GM12892 (cell line): Measurements from ENCODE around the gene SPTB.

Source experiments
- POLR2A ChIP-seq: IDR thresholded peaks from 2 replicates; pipeline ENCODE4 v1.6.1; 2011; ENCODE audit warnings: low read depth, low read length, control low read depth
- POLR2AphosphoS5 ChIP-seq: IDR thresholded peaks from 2 replicates; pipeline ENCODE4 v1.6.1; 2011; ENCODE audit warnings: low read depth, low read length, control low read depth
- TAF1 ChIP-seq: IDR thresholded peaks from 2 replicates; pipeline ENCODE4 v1.6.1; 2011; ENCODE audit warnings: low read depth, mild to moderate bottlenecking, control low read depth, low read length, borderline replicate concordance

DNA sequence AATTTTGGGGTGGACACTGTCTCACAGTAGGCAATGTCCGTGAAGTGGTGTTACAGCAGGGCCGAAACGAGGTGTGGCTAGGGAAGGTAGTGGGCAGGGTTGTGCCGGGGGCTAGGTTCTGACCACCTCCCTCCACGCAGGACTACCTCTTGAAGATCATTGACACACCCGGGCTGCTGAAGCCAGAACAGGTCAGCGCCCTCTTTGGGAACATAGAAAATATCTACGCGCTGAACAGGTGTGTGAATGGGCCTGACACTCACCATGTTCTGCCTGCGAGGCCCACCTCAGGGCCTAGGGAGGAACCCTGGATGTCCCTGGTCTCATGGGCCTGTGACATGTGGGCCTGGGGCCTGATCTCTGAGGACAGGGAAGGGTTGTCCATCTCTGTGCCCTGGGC lies 150.9 kb downstream of the SPTB start:
- TF ChIP-seq POLR2A (no peak), TAF1 (no peak), POLR2AphosphoS5 (no peak)
